ENCODE data around the gene VEGFA.

VEGFA gene

DNA sequence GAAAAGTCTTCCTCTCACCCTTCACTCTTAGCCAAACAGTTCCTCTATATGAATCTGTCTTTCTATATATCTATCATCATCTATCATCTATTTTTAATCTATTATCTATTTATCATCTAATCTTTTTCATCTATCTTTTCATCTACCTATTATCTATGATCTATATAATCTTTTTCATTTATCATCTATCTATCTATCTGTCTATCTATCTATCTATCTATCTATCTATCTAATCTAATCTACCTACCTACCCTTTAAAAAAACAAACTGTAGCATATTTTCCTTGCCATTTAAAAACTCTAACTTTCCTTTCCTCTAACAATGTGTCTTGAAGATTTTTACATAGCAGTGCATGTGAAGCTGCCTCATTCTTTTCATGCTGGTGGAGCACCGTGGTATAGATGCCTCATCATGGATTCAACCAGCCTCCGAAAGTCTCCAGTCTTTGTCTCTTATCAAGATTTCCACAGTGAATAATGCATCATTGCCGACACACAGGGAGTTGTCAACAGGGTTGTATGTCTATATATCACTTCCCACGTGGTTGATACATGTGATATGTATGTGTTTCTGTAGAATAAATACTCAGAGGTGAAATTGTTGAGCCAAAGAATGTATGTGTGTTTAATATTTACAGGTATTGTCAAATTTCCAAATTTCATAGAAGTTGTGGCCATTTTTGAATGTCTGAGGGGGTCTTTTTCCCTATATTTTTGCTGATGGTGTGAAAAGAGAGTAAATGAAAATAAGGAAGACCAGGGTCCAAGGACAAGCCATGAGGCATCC is 51.3 kb downstream of the VEGFA start:
- DNase-seq (ENCODE audit: low read depth in 2 of 2), result no peak

DNA sequence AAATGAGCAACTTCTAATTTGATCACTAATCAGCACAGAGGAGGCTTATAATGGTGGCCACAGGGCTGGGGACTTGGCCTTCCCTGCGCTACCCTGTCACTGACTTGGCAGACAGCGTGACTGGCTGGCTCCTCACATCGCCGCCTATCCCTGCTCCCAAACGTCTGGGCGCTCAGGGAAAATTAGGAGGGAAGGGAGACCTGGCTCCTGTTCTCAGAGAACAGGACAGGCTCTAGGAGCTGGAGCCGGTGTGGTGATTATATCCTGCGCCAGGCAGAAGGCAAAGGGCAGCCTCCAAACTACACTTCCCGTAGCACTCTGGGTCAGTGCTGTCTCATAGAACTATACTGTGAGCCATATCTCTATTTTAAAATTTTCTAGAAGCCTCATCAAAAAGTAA is 53.4 kb downstream of the VEGFA start:
- no peak for DNase-seq (ENCODE audit: low read depth in 2 of 2)

- no peak for DNase-seq (ENCODE audit: low read depth in 2 of 2)
Measured at GRCh38 chr6:43823879-43824702, 54.1 kb downstream of the VEGFA start.

DNA sequence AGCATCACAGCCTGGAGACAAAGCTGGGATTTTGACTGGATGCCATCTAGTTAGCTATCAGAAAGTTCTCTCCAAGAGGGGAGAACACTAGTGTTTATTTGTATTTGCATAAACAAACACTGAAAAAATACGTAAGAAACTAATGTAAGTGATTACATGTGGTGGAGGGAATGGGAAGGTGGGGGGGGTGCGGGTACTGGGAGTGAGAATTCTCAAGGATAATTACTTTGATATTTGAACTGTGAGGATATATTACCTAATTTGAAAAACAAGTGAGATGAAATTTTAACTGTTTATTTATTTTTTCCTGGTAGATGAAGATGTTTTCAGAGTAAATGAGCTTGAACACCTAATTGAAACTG is 54.7 kb downstream of the VEGFA start:
- no peak for DNase-seq (ENCODE audit: low read depth in 2 of 2)

- no peak for DNase-seq (ENCODE audit: low read depth in 2 of 2)
Measured at GRCh38 chr6:43825187-43826115, 55.4 kb downstream of the VEGFA start.

- no peak for DNase-seq (ENCODE audit: low read depth in 2 of 2)
Measured at GRCh38 chr6:43826730-43827129, 56.7 kb downstream of the VEGFA start.

GRCh38 chr6:43827898-43828297 is 57.9 kb downstream of the VEGFA start:
- DNase-seq (ENCODE audit: low read depth in 2 of 2), result no peak

DNA sequence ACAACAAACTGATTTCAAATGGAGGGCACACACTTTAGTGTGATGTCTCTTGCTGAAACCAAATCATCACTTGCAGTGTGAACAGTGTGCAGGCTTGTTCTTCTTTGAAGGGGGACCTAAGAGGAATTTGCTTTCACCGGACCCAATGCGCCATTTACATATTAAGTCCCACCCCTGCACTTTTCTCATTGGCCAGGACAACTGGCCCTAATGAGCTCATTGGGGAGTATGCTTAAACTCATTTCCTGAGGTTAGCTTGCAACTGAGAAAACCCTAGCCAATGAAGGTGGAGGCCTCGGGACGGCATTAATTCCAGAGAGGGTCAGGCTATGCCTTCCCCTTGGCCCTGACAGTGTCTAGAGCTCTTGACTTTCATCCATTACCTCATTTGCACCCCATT is 58.7 kb downstream of the VEGFA start:
- no peak for DNase-seq (ENCODE audit: low read depth in 2 of 2)

- DNase-seq (ENCODE audit: low read depth in 2 of 2), result no peak
Measured at GRCh38 chr6:43829470-43829869, 59.5 kb downstream of the VEGFA start.

- no peak for DNase-seq (ENCODE audit: low read depth in 2 of 2)
Measured at GRCh38 chr6:43830775-43831174, 60.8 kb downstream of the VEGFA start.

DNA sequence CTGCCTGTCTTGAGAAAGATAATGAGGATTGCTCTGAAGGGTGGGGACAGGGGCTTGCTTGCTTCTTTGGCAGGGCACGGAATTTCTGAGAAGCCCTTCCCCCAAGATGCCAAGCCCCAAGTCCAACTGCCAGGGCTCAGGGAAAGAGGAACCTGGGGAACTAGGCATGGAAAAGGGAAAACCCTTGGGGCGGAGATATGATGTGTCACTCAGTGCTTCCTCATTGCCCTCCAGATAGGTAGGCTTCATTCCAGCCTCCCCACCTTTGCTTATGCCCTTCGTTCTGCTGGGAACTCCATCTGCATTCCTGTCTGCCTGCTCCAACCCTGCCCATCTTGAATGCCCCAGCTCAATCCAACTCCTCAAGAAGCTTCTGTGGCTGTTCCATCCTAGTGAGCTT is 61.2 kb downstream of the VEGFA start:
- DNase-seq (ENCODE audit: low read depth in 2 of 2), result no peak

DNA sequence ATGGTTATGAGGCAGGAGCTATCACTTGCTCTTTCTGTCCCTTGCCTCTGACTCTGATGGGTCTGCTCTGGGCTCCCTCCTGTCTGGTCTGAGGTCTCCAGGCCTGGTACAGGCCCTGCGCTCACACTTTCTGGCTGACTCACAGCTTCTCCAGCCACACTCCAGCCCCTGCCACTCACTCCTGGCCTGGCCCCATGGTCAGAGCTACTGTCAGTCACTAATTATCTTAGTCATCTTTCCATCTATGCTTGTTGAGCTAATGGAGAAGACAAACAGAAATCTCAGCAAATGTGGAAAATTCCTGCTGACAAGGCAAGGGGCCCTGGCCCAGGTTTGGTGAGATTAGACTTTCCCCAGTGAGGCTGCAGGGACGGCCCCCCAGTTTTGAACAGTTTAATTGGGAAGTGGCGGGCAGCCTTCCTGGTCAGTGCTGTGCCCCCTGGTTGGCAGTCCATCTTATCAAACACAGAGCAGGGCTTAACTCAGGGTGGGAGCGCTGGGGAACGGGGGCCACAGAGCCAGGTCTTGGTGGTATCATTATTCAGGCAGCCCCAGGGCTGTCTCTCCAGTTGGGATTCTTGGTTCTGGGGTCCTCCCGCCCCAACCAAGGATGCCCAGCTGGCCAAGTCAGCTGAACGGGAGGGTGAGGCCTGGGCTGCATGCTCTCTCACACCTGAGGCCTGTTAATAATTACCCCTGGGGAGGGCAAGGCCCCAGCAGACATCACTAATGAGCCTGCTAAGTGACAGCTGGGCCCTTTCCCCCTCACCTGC is 63.4 kb downstream of the VEGFA start:
- DNase-seq (ENCODE audit: low read depth in 2 of 2), result no peak

GRCh38 chr6:43833996-43834390 is 64.0 kb downstream of the VEGFA start:
- no peak for DNase-seq (ENCODE audit: low read depth in 2 of 2)

- DNase-seq (ENCODE audit: low read depth in 2 of 2), result no peak
Measured at GRCh38 chr6:43834528-43835155, 64.6 kb downstream of the VEGFA start.

GRCh38 chr6:43835872-43836419 is 65.9 kb downstream of the VEGFA start:
- DNase-seq (ENCODE audit: low read depth in 2 of 2), result no peak

Data from stimulated activated CD8-positive, alpha-beta memory T cell treated with anti-CD3 and anti-CD28 coated beads, Interleukin-2, amount 100 ng/mL, for 48 hours (primary cell).